Heart right ventricle (tissue), 16 donors: Measurements from ENCODE around the gene ZNF341. TPM values are rescaled to one million over a fixed set of nuclear protein-coding genes. Genes with fewer than 3 reads are reported as not detected.

Experiments
- ATAC-seq, 8 donors: fragments of 200-7000 bp; cut with Tn5 transposase; one replicate each; pipeline ENCODE4 v1.9.1; 2020; ENCODE audit warnings: mild to moderate bottlenecking in 8 of 8, moderate library complexity in 8 of 8, moderate number of reproducible peaks in 1 of 8
- DNase-seq, 2 donors: peaks; one replicate each; pipeline ENCODE4 v3.0.0-alpha.2; 2020
- H3K27ac ChIP-seq, 10 donors: fragments of 200-600 bp; sonication (generic) in 2 of 10; one replicate each; pipeline versions ENCODE4 v1.5.0 to v1.8.0; 2020 to 2022; ENCODE audit warnings: mild to moderate bottlenecking in 3 of 10
- H3K27me3 ChIP-seq, 7 donors: fragments of 200-600 bp; one replicate each; pipeline ENCODE4 v1.8.0; 2021 to 2022; ENCODE audit warnings: mild to moderate bottlenecking in 2 of 7
- H3K36me3 ChIP-seq, 9 donors: fragments of 200-600 bp; sonication (generic) in 1 of 9; one replicate each; pipeline versions ENCODE4 v1.5.0 to v1.8.0; 2020 to 2022; ENCODE audit warnings: mild to moderate bottlenecking in 2 of 9
- H3K4me1 ChIP-seq, 9 donors: fragments of 200-600 bp; sonication (generic) in 1 of 9; one replicate each; pipeline versions ENCODE4 v1.5.0 to v1.8.0; 2020 to 2022; ENCODE audit warnings: mild to moderate bottlenecking in 4 of 9
- H3K4me3 ChIP-seq, 10 donors: fragments of 200-600 bp; sonication (generic) in 2 of 10; one replicate each; pipeline versions ENCODE4 v1.5.0 to v1.8.0; 2020 to 2022; ENCODE audit warnings: mild to moderate bottlenecking in 7 of 10, moderate library complexity in 2 of 10
- H3K9me3 ChIP-seq, 11 donors: fragments of 200-600 bp in 10 of 11; sonication (generic) in 2 of 11; one replicate each; pipeline versions ENCODE4 v1.5.0 to v1.8.0; 2013 to 2022; ENCODE audit warnings: mild to moderate bottlenecking in 2 of 11, control low read depth in 1 of 11, moderate library complexity in 1 of 11
- CTCF ChIP-seq, 9 donors: fragments of 200-600 bp; sonication (generic) in 2 of 9; IDR thresholded peaks; one replicate each; pipeline versions ENCODE4 v1.5.0 to v1.8.0; 2021 to 2022; ENCODE audit warnings: antibody characterized with exemption in 9 of 9, mild to moderate bottlenecking in 5 of 9, moderate library complexity in 1 of 9
- WGBS, 2 donors: extraction: QIAGEN DNeasy Blood & Tissue Kit; methylation state at CpG; one replicate each; pipeline ENCODE4 v1.1.7; 2013; ENCODE audit warnings: inconsistent platforms in 1 of 2; 5-methylcytosine and 5-hydroxymethylcytosine counted together
- intact Hi-C, 10 donors: fragments of 100-400 bp; cut with DNase I; formaldehyde crosslinking; loops; one replicate each; pipeline versions ENCODE4 v1.11.1 to v1.14.2; 2022
- polyA plus RNA-seq, 2 donors: library from polyadenylated mRNA; stranded (reverse); fragments of 200-250 nt; gene quantifications; one replicate each; pipeline ENCODE4 v1.2.3, GENCODE V29; 2013
- total RNA-seq, 10 donors: library from RNA; stranded (reverse); fragmentation: NEBNext Ultra II Directional in 3 of 10; extraction: Animal tissue kit (Norgen Biotek cat#: 25700) in 3 of 10; gene quantifications; one replicate each; pipeline versions ENCODE4 v1.2.1 to v1.2.4, GENCODE V29; 2021 to 2023
- donor health status: Arrhythmogenic right ventricular cardiomyopathy.
- donor health status: ischemic (EF 13 %, LVEDD 7.1; RV severe dilation, severe dysfunction).
- donor health status: healthy with polysubstance abuse.
- donor health status: DM: no; HTN: yes; CAD: no.
- donor health status: DM: no; HTN: no; CAD: no.
- donor health status: ischemic (EF 25% LVEDD 6.9; RV normal size, moderate dysfunction).
- donor health status: ischemic (EF 25% LVEDD 5.7; RV mildly dilated, moderate dysfunction).
- donor health status: healthy.
- donor health status: DM: yes; HTN: yes; CAD: no.
- donor health status: Ischemic cardiomyopathy.
- donor health status: ischemic (EF 35%, LVEDD 5.7; RV mildly dilated, moderate dysfunction).
- donor health status: nonischemic (EF 11% LVEDD 7.7; RV severe dilation, severe dysfunction).
- donor health status: DM: yes; HTN: yes; CAD: no.
- donor health status: PGD.
- donor health status: ischemic (EF 29% LVEDD 5.4; RV normal size, mild dysfunction).
- donor health status: nonischemic (EF 23%, LVEDD 6.1; RV moderate dilation, normal function).

Gene ZNF341
- total and polyA plus RNA-seq, 12 donors = 0.85 to 3.7 (median 1.7) TPM

- intact Hi-C loops = loop anchor here in 2 of 10 donors (10.0 kb wide), 2 partner anchors 268 to 278 kb away; no protein-coding TSS in a partner anchor
- H3K4me1 ChIP-seq = peaks cover 5 to 28% (median 15%) of the 10 kb centered on the region in 9 donors
- no peaks in the 10 kb centered on the region for H3K27me3 ChIP-seq
- ATAC-seq (no peak), DNase-seq (no peak)
- H3K4me3 ChIP-seq = no peak overlapping the region
- no peak for TF ChIP-seq CTCF (IDR thresholded peaks at IDR 0.05)
- no peak overlapping the region for H3K27ac ChIP-seq
- WGBS, 2 donors = 94 to 96% methylated on average over 5 of the region's 5 CpGs
- no peaks in the 10 kb centered on the region for H3K36me3 ChIP-seq
- H3K9me3 ChIP-seq = peaks cover 0 to 6% (median 0%) of the 10 kb centered on the region in 11 donors
Measured at GRCh38 chr20:33796907-33797544, 65.2 kb downstream of the ZNF341 start.

- Histone ChIP-seq H3K9me3 (peaks cover 0 to 6% (median 0%) of the 10 kb centered on the region in 11 donors), H3K27ac (no peak overlapping the region), H3K27me3 (no peaks in the 10 kb centered on the region), H3K4me1 (peaks cover 2 to 15% (median 5%) of the 10 kb centered on the region in 9 donors), H3K4me3 (no peak overlapping the region), H3K36me3 (no peaks in the 10 kb centered on the region)
- WGBS, 2 donors = 86 to 95% methylated on average over 4 of the region's 4 CpGs
- no peak for ATAC-seq
- TF ChIP-seq CTCF (IDR thresholded peaks at IDR 0.05) = no peak
- intact Hi-C loops = loop anchor here in 2 of 10 donors (10.0 kb wide), 2 partner anchors 266 to 276 kb away; no protein-coding TSS in a partner anchor
- DNase-seq = no peak
Measured at GRCh38 chr20:33798444-33798843, 66.6 kb downstream of the ZNF341 start.

GRCh38 chr20:33803921-33804337, 72.1 kb downstream of the ZNF341 start:
- H3K36me3 ChIP-seq = no peaks in the 10 kb centered on the region
- WGBS, 2 donors = 54 to 65% methylated on average over 2 of the region's 2 CpGs
- H3K4me3 ChIP-seq = no peak overlapping the region
- H3K4me1 ChIP-seq = peaks cover 0 to 3% (median 0%) of the 10 kb centered on the region in 9 donors
- intact Hi-C loops = no loop called here
- no peaks in the 10 kb centered on the region for H3K27me3 ChIP-seq
- H3K9me3 ChIP-seq = no peaks in the 10 kb centered on the region
- DNase-seq (no peak), ATAC-seq (peak in 4 of 8 donors; percentile 69 to 84 (median 73))
- TF ChIP-seq CTCF (IDR thresholded peaks at IDR 0.05) = no peak
- H3K27ac ChIP-seq = peak overlapping the region in 5 of 10 donors; percentile 0 to 37 (median 16)

GRCh38 chr20:33808388-33808787, 76.6 kb downstream of the ZNF341 start:
- Histone ChIP-seq H3K9me3 (no peaks in the 10 kb centered on the region), H3K4me3 (no peak overlapping the region), H3K4me1 (peaks cover 4 to 27% (median 16%) of the 10 kb centered on the region in 9 donors), H3K27me3 (no peaks in the 10 kb centered on the region), H3K36me3 (no peaks in the 10 kb centered on the region), H3K27ac (no peak overlapping the region)
- 96% methylated on average over 3 of the region's 3 CpGs for WGBS, 2 donors
- ATAC-seq (no peak), DNase-seq (no peak)
- intact Hi-C loops = no loop called here
- TF ChIP-seq CTCF (IDR thresholded peaks at IDR 0.05) = no peak
